Muscle layer of duodenum (tissue), 2 donors: ENCODE data around the gene TK2.
A peak's percentile ranks its signal among the peaks of the same experiment; 100 is the strongest.

ENCODE experiments used
- H3K27ac ChIP-seq: one replicate; pipeline ENCODE4 v1.7.0; 2013; ENCODE audit warnings: mild to moderate bottlenecking, low read length
- H3K27me3 ChIP-seq: one replicate; pipeline ENCODE4 v1.7.0; 2013; ENCODE audit warnings: low read depth, mild to moderate bottlenecking, control low read depth, low read length
- H3K36me3 ChIP-seq, 2 donors: one replicate each; pipeline ENCODE4 v1.7.0; 2013; ENCODE audit warnings: low read length in 2 of 2, control low read depth in 1 of 2, mild to moderate bottlenecking in 1 of 2; ENCODE audit not compliant: insufficient read depth in 2 of 2, control insufficient read depth in 1 of 2
- H3K4me1 ChIP-seq, 2 donors: one replicate each; pipeline ENCODE4 v1.7.0; 2013; ENCODE audit warnings: low read length in 2 of 2, mild to moderate bottlenecking in 2 of 2, control low read depth in 1 of 2, moderate library complexity in 1 of 2; ENCODE audit not compliant: insufficient read depth in 2 of 2, control insufficient read depth in 1 of 2
- H3K4me3 ChIP-seq, 2 donors: one replicate each; pipeline ENCODE4 v1.7.0; 2013; ENCODE audit warnings: low read length in 2 of 2, low read depth in 1 of 2, mild to moderate bottlenecking in 1 of 2
- H3K9me3 ChIP-seq, 2 donors: one replicate each; pipeline ENCODE4 v1.7.0; 2013; ENCODE audit warnings: low read length in 2 of 2, control low read depth in 1 of 2, mild to moderate bottlenecking in 1 of 2; ENCODE audit not compliant: control insufficient read depth in 1 of 2
- donor health status: healthy.

TK2 gene

DNA sequence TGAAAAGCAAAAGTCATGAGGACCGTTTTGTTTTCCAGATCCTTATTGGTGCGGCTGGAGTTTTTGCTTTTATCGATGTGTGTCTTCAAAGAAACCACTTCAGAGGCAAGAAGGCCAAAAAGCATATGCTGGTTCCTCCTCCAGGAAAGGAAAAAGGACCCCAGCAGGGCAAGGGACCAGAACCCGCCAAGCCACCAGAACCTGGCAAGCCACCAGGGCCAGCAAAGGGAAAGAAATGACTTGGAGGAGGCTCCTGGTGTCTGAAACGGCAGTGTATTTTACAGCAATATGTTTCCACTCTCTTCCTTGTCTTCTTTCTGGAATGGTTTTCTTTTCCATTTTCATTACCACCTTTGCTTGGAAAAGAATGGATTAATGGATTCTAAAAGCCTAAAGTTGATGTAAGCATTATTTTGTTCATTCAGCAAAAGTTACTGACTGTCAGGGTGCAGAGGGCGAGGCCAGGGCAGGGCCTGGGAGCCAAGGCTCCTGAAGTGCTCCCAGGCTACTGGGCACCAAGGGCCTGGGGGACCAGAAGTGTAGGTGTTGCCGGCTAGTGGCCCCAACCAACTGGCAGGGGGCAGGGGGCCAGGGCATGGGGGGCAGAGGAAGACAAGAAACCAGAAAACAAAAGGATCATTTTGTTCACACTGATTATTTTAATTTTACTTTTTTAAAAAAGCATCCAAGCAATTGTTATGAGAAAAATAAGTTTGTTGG, 38.1 kb upstream of the TK2 start:
- Histone ChIP-seq H3K4me3 (peak overlapping the region; percentile 7 to 9), H3K9me3 (no peaks in the 10 kb centered on the region), H3K4me1 (no peaks in the 10 kb centered on the region), H3K27ac (no peak overlapping the region), H3K36me3 (no peaks in the 10 kb centered on the region), H3K27me3 (no peaks in the 10 kb centered on the region)

GRCh38 chr16:66585481-66586239, 35.7 kb upstream of the TK2 start:
- no peaks in the 10 kb centered on the region for H3K27me3 ChIP-seq
- no peak overlapping the region for H3K27ac ChIP-seq
- H3K4me1 ChIP-seq, result no peaks in the 10 kb centered on the region
- no peaks in the 10 kb centered on the region for H3K9me3 ChIP-seq
- no peak overlapping the region for H3K4me3 ChIP-seq
- no peaks in the 10 kb centered on the region for H3K36me3 ChIP-seq

- H3K9me3 ChIP-seq, result no peaks in the 10 kb centered on the region
- H3K27ac ChIP-seq, result no peak overlapping the region
- H3K27me3 ChIP-seq, result peaks cover 20% of the 10 kb centered on the region
- peaks cover 0 to 10% of the 10 kb centered on the region in 2 donors for H3K4me1 ChIP-seq
- H3K4me3 ChIP-seq, result no peak overlapping the region
- H3K36me3 ChIP-seq, result no peaks in the 10 kb centered on the region
These were observed 31.5 kb upstream of the TK2 start for GRCh38 chr16:66581246-66581952.

DNA sequence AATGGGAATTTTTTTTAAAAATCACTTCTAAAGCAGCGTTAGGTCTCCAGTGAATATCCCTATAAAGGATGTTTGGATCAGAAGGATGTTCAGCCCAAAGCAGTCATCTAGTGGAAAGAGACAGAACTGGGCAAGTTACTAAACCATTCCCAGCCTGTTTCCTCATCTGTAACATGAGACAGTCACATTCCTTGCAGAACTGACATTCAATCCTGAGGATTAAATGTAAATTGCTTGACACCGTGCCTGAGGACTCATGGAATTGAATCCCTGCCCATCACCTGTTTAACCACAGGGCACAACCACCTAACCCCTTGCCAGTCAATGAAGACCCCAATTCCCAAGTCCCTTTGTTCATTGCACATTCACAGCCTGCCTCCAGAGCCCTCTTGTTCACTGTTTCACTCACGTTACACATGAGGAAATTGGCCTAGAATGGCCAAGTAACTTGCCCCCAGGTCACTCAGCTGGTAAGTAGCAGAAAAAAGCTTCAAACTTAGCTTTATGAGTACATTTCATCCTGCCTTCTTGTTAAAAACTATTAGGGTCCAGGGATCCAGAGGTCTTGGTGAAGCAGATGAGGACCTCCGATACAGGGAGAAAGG, 30.8 kb upstream of the TK2 start:
- Histone ChIP-seq H3K36me3 (no peaks in the 10 kb centered on the region), H3K9me3 (no peaks in the 10 kb centered on the region), H3K4me3 (no peak overlapping the region), H3K27me3 (peaks cover 20% of the 10 kb centered on the region), H3K4me1 (peaks cover 0 to 10% of the 10 kb centered on the region in 2 donors), H3K27ac (no peak overlapping the region)

DNA sequence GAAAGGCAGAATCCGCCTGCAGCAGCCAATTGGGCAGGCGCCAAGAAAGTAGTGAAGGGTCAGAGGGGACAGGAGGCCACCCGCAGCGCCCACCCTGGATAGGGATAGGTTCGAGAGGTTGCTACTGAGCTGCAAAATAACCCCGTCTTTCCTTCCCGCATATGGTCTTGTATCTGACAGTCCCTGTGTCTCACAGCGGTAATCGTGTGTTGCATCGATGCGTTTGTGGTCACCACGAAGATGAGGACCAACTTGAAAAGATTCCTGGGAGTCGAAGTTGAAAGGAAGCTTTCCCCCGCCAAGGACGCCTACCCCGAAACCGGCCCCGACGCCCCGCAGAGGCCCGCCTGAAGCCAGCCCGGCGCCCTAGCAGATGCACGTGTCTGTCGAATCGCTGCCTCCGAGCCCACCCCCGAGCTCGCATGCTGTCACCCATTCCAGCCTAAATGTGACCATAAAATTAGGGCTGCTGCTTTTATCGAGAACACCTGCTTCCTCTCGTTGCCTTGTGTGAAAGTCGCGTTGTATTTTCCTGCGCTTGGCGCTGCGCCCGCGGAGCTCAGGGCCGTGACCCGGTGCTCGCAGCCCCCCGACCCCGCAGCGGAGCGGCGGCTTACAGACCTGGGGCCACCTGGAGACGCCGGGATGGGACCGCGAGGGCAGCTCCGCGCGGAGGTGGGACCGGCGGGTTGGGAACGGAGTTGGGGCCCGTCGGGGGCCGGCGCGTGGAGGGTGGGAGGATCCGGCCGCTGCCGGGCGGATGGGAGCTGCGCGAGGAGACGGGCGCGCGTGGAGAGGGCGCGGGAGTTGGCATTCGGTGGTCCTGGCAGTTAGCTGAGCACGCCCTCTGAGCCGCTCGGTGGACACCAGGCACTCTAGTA, 29.0 kb upstream of the TK2 start, which contains the start of gene CMTM2:
Gene CMTM2, plus strand, starts transcription at position 813 of the 881 bp plus-strand sequence. CDS start 145 bp downstream, outside the sequence.
- Histone ChIP-seq H3K36me3 (no peaks in the 10 kb centered on the region), H3K27ac (no peak within 1 kb of the TSS), H3K9me3 (no peaks in the 10 kb centered on the region), H3K27me3 (peaks cover 20% of the 10 kb centered on the region), H3K4me1 (peaks cover 0 to 10% of the 10 kb centered on the region in 2 donors), H3K4me3 (peak within 1 kb of the TSS in 1 of 2 donors; percentile 56)

DNA sequence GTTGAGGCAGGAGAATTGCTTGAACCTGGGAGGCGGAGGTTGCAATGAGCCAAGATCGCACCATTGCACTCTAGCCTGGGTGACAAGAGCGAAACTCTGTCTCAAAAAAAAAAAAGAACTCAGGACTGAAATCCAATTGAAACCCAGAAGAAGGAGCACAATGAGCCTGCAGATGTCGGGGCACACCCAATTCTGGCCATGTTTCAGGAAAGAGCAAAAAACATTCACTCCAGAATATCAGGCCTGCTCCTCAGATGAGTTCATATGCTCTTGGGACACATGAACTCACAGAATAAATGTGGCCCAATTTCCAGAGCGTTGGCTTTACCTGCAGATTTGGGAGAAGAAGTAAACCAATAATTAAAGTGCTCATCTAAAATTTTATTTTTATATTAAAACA, 26.4 kb upstream of the TK2 start:
- no peak overlapping the region for H3K4me3 ChIP-seq
- no peaks in the 10 kb centered on the region for H3K36me3 ChIP-seq
- H3K9me3 ChIP-seq, result no peaks in the 10 kb centered on the region
- H3K27ac ChIP-seq, result no peak overlapping the region
- peaks cover 0 to 10% of the 10 kb centered on the region in 2 donors for H3K4me1 ChIP-seq
- H3K27me3 ChIP-seq, result peaks cover 20% of the 10 kb centered on the region

DNA sequence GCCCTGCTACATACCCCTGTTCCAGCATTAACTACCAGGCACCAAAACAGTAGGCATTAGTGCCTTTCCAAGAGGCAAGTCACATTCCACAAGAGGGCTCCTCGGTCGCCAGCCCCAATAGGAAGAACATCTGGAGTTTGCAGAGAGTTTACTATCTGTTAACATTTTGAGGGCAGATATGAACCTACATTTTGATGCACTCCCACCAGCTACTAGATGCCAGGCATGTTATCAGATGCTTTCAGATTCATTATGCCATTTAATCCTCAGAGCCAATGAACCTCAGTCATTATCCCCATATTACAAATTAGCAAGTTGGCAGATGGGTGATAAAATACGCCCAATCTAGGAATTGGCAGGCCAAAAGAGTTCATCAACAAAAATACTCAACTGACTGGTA, 25.1 kb upstream of the TK2 start:
- H3K27ac ChIP-seq, result no peak overlapping the region
- no peaks in the 10 kb centered on the region for H3K36me3 ChIP-seq
- H3K9me3 ChIP-seq, result no peaks in the 10 kb centered on the region
- H3K27me3 ChIP-seq, result peaks cover 20% of the 10 kb centered on the region
- no peak overlapping the region for H3K4me3 ChIP-seq
- peaks cover under 1 to 10% of the 10 kb centered on the region in 2 donors for H3K4me1 ChIP-seq

- Histone ChIP-seq H3K4me1 (peaks cover 6 to 10% of the 10 kb centered on the region in 2 donors), H3K27ac (no peak overlapping the region), H3K36me3 (no peaks in the 10 kb centered on the region)
These were observed 24.6 kb upstream of the TK2 start for GRCh38 chr16:66574531-66574930.

DNA sequence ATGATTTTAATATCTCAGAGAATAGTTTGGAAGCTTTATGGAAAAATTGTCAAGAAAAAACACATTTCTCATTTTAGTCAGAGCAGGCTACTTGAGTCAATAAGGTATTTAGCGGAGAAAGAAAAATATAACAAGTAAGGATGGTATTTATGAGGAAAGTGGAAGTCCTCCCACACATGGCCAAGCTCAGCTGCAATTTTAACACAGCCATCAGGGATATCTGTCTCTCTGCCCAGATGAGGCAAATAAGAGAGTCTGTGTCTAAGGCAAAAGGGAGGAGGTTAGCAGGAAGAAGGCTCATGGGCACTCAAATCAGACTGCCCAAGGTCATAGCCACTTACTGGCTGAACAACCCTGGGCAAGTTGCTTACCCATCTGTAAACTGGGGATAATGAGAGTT, 24.2 kb upstream of the TK2 start:
- H3K4me1 ChIP-seq, result peaks cover 7% of the 10 kb centered on the region in 2 donors
- no peak overlapping the region for H3K4me3 ChIP-seq
- no peaks in the 10 kb centered on the region for H3K36me3 ChIP-seq
- peaks cover 14% of the 10 kb centered on the region for H3K27me3 ChIP-seq
- no peak overlapping the region for H3K27ac ChIP-seq
- H3K9me3 ChIP-seq, result no peaks in the 10 kb centered on the region

More at GRCh38 chr16:66574531-66574930, 24.6 kb upstream of the TK2 start:
- H3K9me3 ChIP-seq, result no peaks in the 10 kb centered on the region
- H3K27me3 ChIP-seq, result peaks cover 19% of the 10 kb centered on the region
- no peak overlapping the region for H3K4me3 ChIP-seq

DNA sequence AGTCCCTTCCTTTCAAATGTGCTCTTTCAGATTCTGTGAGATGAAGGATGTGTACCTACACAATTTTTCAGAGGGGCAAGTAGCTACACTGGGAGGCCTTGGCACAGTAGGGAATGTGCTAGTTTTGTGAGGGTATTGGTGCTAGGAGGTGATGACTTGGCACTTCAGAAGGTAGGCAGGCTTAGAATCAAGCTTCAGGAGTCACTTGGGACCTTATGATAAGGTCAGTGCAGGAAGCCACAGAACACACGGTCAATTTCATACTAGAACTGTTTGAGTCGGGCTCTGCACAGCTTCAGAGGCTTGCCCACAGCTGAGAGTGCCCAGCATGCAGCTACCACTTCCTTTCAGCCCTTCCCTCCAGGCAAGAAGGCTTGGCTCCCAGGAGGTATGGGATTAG, 22.4 kb upstream of the TK2 start:
- H3K27me3 ChIP-seq, result no peaks in the 10 kb centered on the region
- H3K4me3 ChIP-seq, result no peak overlapping the region
- H3K9me3 ChIP-seq, result no peaks in the 10 kb centered on the region
- no peaks in the 10 kb centered on the region for H3K36me3 ChIP-seq
- H3K27ac ChIP-seq, result no peak overlapping the region
- H3K4me1 ChIP-seq, result peaks cover 0 to 7% of the 10 kb centered on the region in 2 donors
